Globus pallidus (tissue), 1 donor: ENCODE results near the gene PHETA1.

Experiments
- DNase-seq: peaks from one replicate; pipeline ENCODE4 v3.0.0-alpha.2; 2015; ENCODE audit warnings: low spot score

The PHETA1 gene

DNA sequence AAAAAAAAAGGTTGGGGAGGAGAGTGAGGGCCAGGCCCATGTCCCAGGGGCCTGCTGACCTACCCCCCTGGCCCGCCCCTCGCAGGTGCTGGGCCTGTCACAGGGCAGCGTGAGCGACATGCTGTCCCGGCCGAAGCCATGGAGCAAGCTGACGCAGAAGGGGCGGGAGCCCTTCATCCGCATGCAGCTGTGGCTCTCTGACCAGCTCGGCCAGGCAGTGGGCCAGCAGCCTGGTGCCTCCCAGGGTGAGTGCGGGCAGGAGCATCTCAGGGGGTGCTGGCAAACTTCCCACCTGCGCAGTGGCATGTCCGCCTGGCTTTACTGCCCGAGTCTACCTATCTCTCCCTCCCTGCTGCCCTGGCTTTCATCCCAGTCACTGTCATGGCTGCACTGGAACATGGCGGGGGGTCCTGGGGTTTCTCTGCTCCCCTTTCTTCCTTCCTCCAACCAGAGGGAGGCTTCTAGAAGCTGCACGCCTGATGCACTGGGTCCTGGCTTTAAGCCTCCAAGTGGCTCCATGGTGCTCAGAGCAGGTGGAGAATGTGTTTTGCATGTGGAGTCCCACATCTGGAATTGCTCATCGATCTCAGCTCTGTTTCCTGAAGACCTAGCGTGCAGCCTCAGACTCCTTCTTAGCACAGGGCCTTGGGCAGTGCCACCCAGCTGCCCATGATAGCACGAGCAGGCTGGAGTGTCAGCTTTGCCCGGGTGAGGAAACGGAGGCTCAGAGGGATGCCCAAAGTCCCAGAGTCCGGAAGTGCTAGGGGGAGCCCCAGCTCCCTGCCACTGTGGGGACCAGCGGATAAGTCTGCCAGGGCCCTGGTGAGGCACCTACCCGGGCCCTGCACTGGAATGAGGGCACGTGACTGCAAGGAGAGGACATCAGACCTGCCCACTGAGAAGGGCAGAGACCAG is 46.3 kb downstream of the PHETA1 start:
- DNase-seq: peak; percentile 34

DNA sequence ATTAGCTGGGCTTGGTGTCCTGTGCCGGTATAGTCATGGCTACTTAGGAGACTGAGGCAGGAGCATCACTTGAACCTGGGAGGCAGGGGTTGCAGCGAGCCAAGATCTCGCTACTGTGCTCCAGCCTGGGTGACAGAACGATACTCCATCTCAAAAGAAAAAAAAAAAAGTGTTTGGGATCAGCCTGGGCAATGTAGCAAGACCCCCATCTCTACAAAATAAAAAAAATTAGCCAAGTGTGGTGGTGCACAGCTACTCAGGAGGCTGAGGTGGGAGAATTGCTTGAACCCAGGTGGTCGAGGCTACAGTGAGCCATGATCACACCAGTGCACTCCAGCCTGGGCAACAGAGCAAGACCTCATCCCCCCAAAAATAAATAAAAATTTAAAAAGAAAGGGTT is 47.6 kb downstream of the PHETA1 start:
- DNase-seq: no peak

GRCh38 chr12:111320258-111321050 is 48.4 kb downstream of the PHETA1 start:
- no peak for DNase-seq

- no peak for DNase-seq
Observed at GRCh38 chr12:111319600-111320257, 49.2 kb downstream of the PHETA1 start.

GRCh38 chr12:111318450-111318849 is 50.4 kb downstream of the PHETA1 start:
- no peak for DNase-seq

DNA sequence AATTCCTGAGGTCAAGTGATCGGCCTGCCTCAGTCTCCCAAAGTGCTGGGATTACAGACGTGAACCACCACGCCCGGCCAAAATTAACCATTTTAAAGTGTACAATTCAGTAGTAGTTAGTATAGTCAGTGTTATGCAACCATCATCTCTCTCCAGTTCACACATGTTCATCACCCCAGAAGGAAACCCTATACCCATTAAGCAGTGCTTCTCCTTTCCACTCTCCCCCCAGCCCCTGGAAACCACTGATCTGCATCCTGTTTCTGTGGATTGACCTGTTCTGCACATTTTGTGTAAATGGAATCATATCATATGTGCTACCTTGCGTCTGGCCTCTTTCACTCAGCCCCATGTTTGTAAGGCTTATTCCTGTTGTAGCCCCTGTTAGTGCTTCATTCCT is 52.2 kb downstream of the PHETA1 start:
- DNase-seq: no peak

DNA sequence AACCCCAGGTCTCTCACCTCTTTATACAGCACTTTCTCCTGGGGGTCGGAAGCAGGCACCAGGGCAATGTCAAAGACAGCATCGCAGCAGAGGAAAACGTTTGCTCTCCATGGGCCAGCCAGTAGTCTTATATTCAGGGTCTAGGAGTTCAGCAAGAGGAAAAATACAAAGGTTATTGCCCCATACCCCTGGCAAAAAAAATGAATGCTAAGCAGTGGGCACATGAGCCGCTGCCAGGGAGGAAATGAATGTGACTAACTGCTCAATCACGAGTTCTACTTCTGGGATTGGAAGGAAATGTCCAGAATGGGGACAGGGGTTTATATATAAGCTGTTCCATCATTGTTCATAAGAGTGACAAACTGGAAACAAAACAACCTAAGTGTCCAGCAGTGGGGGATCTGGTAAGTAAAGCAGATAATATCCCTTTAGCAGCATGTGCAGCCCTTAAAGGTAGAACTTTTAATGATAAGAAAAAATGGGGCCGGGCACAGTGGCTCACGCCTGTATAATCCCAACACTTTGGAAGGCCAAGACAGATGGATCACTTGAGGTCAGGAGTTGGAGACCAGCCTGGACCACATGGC is 53.8 kb downstream of the PHETA1 start:
- no peak for DNase-seq

- peak; percentile 42 for DNase-seq
Observed at GRCh38 chr12:111313833-111314259, 55.0 kb downstream of the PHETA1 start.

DNA sequence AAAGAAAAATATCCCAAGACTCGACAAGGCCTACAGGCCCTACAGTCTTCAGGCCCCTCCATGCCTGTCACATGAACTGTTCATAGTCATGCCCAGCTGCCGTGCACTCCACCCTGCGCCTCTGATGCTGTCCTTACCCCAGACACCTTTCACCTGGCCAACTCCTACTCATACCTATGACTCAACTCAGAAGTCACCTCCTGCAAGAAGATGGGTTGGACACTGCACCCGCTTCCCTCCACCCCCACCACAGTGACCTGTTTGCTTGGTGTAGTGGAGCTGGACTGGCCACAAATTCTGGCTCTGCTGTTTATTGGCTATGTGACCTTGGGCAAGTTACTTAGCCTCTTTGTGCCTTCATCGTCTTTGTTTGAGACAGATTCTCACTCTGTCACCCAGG is 56.2 kb downstream of the PHETA1 start:
- no peak for DNase-seq

- DNase-seq: no peak
Observed at GRCh38 chr12:111312016-111312415, 56.9 kb downstream of the PHETA1 start.

DNA sequence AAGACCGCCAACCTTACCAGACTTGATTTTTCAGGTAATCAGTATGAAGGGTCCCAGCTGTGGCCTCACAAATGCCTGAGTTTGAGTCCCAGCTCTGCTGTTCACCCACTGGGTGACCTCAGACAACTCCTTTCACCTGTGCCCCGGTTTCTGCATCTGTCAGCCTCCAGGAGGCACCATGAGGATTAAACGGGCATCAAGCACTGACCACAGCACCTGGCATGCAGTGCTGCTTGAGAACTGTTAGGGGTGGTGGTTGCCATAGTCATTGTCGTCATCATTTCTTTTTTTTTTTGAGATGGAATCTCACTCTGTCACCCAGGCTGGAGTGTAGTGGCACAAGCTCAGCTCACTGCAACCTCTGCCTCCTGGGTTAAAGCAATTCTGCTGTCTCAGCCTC is 57.9 kb downstream of the PHETA1 start:
- no peak for DNase-seq
